Measurements from ENCODE around the gene TTLL9. TPM values are rescaled to one million over a fixed set of nuclear protein-coding genes. Genes with fewer than 3 reads are reported as not detected.
"Not testable (repeated sequence)": the region's sequence is repeated elsewhere in the genome, so short reads cannot be mapped to it uniquely, and the experiment has no call there.

TTLL9 gene
- total RNA-seq, 1 donor from 2014 or later = 3.4 TPM

- Mint-ChIP-seq H3K4me1 (ENCODE audit: unreplicated experiment) (peaks cover 8% of the 10 kb centered on the region), H3K27me3 (peaks cover 17% of the 10 kb centered on the region), H3K4me3 (no peak overlapping the region), H3K27ac (no peak overlapping the region), H3K36me3 (no peaks in the 10 kb centered on the region), H3K9me3 (no peaks in the 10 kb centered on the region)
- TF ChIP-seq, protein P1, sequence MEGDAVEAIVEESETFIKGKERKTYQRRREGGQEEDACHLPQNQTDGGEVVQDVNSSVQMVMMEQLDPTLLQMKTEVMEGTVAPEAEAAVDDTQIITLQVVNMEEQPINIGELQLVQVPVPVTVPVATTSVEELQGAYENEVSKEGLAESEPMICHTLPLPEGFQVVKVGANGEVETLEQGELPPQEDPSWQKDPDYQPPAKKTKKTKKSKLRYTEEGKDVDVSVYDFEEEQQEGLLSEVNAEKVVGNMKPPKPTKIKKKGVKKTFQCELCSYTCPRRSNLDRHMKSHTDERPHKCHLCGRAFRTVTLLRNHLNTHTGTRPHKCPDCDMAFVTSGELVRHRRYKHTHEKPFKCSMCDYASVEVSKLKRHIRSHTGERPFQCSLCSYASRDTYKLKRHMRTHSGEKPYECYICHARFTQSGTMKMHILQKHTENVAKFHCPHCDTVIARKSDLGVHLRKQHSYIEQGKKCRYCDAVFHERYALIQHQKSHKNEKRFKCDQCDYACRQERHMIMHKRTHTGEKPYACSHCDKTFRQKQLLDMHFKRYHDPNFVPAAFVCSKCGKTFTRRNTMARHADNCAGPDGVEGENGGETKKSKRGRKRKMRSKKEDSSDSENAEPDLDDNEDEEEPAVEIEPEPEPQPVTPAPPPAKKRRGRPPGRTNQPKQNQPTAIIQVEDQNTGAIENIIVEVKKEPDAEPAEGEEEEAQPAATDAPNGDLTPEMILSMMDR (conservative IDR thresholded peaks at IDR 0.05) = no peak
- DNase-seq (ENCODE audit: extremely low spot score, unreplicated experiment) = no peak
Observed at GRCh38 chr20:31925631-31926030, 55.2 kb downstream of the TTLL9 start.

DNA sequence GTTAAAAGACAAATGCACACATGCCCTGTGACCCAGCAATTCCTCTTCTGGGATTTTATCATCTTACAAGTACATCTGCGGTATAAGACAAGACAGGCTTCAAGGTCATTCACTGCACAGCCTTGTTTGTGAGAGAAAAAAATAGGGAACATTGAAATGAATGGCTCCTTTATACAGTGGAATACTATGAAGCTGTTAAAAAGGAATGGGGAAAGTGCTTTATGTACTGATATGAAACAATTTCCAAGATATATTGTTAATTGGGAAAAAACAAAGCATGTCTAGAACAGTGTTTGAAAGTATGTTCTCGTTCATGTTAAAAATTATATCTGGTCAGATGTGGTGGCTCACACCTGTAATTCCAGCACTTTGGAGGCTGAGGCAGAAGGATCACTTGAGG, 56.1 kb downstream of the TTLL9 start:
- Mint-ChIP-seq H3K36me3 (no peaks in the 10 kb centered on the region), H3K9me3 (no peaks in the 10 kb centered on the region), H3K4me3 (no peak overlapping the region), H3K27ac (no peak overlapping the region), H3K4me1 (ENCODE audit: unreplicated experiment) (peaks cover 8% of the 10 kb centered on the region), H3K27me3 (peaks cover 18% of the 10 kb centered on the region)
- DNase-seq (ENCODE audit: extremely low spot score, unreplicated experiment) = no peak
- TF ChIP-seq, protein P1 (conservative IDR thresholded peaks at IDR 0.05) = no peak

GRCh38 chr20:31927627-31928159, 57.3 kb downstream of the TTLL9 start:
- Mint-ChIP-seq H3K9me3 (no peaks in the 10 kb centered on the region), H3K36me3 (no peaks in the 10 kb centered on the region), H3K4me3 (no peak overlapping the region), H3K27me3 (peaks cover 18% of the 10 kb centered on the region), H3K27ac (no peak overlapping the region), H3K4me1 (ENCODE audit: unreplicated experiment) (peaks cover 8% of the 10 kb centered on the region)
- TF ChIP-seq, protein P1 (conservative IDR thresholded peaks at IDR 0.05) = no peak
- DNase-seq (ENCODE audit: extremely low spot score, unreplicated experiment) = no peak

DNA sequence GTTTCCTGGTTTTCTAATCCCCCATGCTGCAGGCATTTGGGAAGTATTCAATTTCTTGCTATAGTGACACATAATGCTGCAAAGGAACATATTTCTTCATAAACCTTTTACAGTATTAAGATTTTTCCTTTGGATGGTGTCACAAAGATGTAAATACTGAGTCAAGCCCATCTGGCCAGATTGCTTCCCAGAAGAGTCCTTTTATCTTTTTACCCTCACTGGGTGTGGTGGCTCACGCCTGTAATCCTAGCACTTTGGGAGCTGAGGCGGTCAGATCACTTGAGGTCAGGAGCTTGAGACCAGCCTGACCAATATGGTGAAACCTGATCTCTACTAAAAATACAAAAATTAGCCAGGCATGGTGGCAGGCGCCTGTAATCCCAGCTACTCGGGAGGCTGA, 59.2 kb downstream of the TTLL9 start:
- H3K27me3 Mint-ChIP-seq = peaks cover 18% of the 10 kb centered on the region
- not testable (repeated sequence) for DNase-seq (ENCODE audit: extremely low spot score, unreplicated experiment); H3K4me1 Mint-ChIP-seq (ENCODE audit: unreplicated experiment); H3K9me3 Mint-ChIP-seq; H3K4me3 Mint-ChIP-seq; H3K36me3 Mint-ChIP-seq; H3K27ac Mint-ChIP-seq

- Mint-ChIP-seq H3K9me3 (no peaks in the 10 kb centered on the region), H3K4me1 (ENCODE audit: unreplicated experiment) (no peaks in the 10 kb centered on the region), H3K36me3 (no peaks in the 10 kb centered on the region), H3K4me3 (no peak overlapping the region), H3K27me3 (peaks cover 10% of the 10 kb centered on the region), H3K27ac (no peak overlapping the region)
- no peak for DNase-seq (ENCODE audit: extremely low spot score, unreplicated experiment)
- TF ChIP-seq, protein P1 (conservative IDR thresholded peaks at IDR 0.05) = no peak
Observed at GRCh38 chr20:31930779-31931178, 60.3 kb downstream of the TTLL9 start.

GRCh38 chr20:31933698-31934097, 63.3 kb downstream of the TTLL9 start:
- Mint-ChIP-seq H3K36me3 (no peaks in the 10 kb centered on the region), H3K4me1 (ENCODE audit: unreplicated experiment) (no peaks in the 10 kb centered on the region), H3K9me3 (no peaks in the 10 kb centered on the region), H3K27me3 (peaks cover 6% of the 10 kb centered on the region), H3K27ac (no peak overlapping the region), H3K4me3 (no peak overlapping the region)
- no peak for DNase-seq (ENCODE audit: extremely low spot score, unreplicated experiment)
- TF ChIP-seq, protein P1 (conservative IDR thresholded peaks at IDR 0.05) = no peak
